ENCODE results near the gene FANCC. TPM values are rescaled to one million over a fixed set of nuclear protein-coding genes. Genes with fewer than 3 reads are reported as not detected.

The FANCC gene
- total RNA-seq, 1 experiment from 2014 or later: 19.4 TPM

DNA sequence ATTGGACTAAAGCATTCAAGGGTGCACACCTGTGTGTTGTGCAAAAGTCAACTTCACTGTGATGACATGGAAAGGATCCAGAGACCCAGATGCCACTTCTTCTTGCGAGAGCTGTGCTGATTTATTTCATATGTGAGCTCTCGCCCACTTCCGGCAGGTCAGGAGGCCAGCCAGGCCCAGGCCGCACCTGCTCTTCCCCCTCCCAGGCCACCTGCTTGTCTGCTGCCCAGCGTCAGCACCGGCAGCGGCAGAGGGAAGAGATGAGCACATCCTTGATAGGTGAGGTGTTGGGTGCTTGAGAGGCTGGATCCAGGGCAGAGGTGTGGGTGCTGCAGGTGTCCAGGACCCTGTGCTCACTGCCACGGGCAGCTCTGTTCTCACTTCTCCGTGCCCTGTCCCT is 242.9 kb downstream of the FANCC start:
- Histone ChIP-seq H3K36me3 (ENCODE audit: control insufficient read depth in 1 of 2, insufficient read depth in 2 of 2, low read length in 2 of 2) (no peaks in the 10 kb centered on the region), H3K4me1 (ENCODE audit: control insufficient read depth in 1 of 2, insufficient read depth in 2 of 2, low read length in 2 of 2) (peaks cover 0 to 5% of the 10 kb centered on the region in 2 experiments; a peak in 2 of 4 replicates), H3K9me3 (ENCODE audit: control insufficient read depth in 1 of 2, insufficient read depth in 1 of 2, low read depth in 1 of 2, low read length in 2 of 2) (no peaks in the 10 kb centered on the region), H3K4me3 (replicated peaks in 1 of 2; ENCODE audit: low read depth in 1 of 2, low read length in 2 of 2) (no peak overlapping the region), H3K27ac (ENCODE audit: low read depth, low read length) (no peak overlapping the region), H3K27me3 (ENCODE audit: insufficient read depth, low read length) (no peaks in the 10 kb centered on the region), H3K79me2 (ENCODE audit: insufficient read depth, low read length) (0 out of 2 replicates have a peak, but pooled peaks cover 4% of the 10 kb centered on the region), H3K9me2 (ENCODE audit: insufficient read depth) (no peaks in the 10 kb centered on the region), H3K4me2 (ENCODE audit: low read length) (no peak overlapping the region), H3K9ac (ENCODE audit: low read length) (no peak overlapping the region), H2AFZ (ENCODE audit: low read depth, low read length, poor library complexity, severe bottlenecking) (no peak overlapping the region), H4K20me1 (ENCODE audit: insufficient read depth) (0 out of 2 replicates have a peak, but pooled peaks cover 4% of the 10 kb centered on the region)
- ATAC-seq: no peak
- ChIA-PET CTCF (no interaction called here), RAD21 (ENCODE audit: low non-redundant PET in 1 of 2, low total read pairs in 2 of 2, uncharacterized antibody in 2 of 2, unreplicated experiment in 2 of 2) (no interaction called here), POLR2A (no interaction called here)
- TF ChIP-seq CTCF (IDR thresholded peaks at IDR 0.05 in 2 of 3, conservative IDR thresholded peaks at IDR 0.05 in 1 of 3; ENCODE audit: borderline replicate concordance in 1 of 3, insufficient read depth in 1 of 3, low read depth in 2 of 3, low read length in 2 of 3) (no peak), TCF7L2 (IDR thresholded peaks at IDR 0.05; ENCODE audit: borderline replicate concordance, extremely low read depth, insufficient read depth, insufficient read length) (no peak), SRF (IDR thresholded peaks at IDR 0.05; ENCODE audit: low read depth) (no peak), POLR2AphosphoS5 (IDR thresholded peaks at IDR 0.05; ENCODE audit: low read depth, low read length) (no peak), ELF1 (IDR thresholded peaks at IDR 0.05; ENCODE audit: borderline replicate concordance, low read depth) (no peak)
- TF ChIP-seq, protein P1, sequence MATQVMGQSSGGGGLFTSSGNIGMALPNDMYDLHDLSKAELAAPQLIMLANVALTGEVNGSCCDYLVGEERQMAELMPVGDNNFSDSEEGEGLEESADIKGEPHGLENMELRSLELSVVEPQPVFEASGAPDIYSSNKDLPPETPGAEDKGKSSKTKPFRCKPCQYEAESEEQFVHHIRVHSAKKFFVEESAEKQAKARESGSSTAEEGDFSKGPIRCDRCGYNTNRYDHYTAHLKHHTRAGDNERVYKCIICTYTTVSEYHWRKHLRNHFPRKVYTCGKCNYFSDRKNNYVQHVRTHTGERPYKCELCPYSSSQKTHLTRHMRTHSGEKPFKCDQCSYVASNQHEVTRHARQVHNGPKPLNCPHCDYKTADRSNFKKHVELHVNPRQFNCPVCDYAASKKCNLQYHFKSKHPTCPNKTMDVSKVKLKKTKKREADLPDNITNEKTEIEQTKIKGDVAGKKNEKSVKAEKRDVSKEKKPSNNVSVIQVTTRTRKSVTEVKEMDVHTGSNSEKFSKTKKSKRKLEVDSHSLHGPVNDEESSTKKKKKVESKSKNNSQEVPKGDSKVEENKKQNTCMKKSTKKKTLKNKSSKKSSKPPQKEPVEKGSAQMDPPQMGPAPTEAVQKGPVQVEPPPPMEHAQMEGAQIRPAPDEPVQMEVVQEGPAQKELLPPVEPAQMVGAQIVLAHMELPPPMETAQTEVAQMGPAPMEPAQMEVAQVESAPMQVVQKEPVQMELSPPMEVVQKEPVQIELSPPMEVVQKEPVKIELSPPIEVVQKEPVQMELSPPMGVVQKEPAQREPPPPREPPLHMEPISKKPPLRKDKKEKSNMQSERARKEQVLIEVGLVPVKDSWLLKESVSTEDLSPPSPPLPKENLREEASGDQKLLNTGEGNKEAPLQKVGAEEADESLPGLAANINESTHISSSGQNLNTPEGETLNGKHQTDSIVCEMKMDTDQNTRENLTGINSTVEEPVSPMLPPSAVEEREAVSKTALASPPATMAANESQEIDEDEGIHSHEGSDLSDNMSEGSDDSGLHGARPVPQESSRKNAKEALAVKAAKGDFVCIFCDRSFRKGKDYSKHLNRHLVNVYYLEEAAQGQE (IDR thresholded peaks at IDR 0.05; ENCODE audit: low read depth): no peak
- intact Hi-C loops (cut with micrococcal nuclease): no loop called here
- BruUV-seq (replicated peaks): no TSS peak
- DNase-seq (ENCODE audit: low read depth, low spot score): no peak
